HCT116 (cell line): ENCODE data around the gene PDE4DIP. TPM values are rescaled to one million over a fixed set of nuclear protein-coding genes. Genes with fewer than 3 reads are reported as not detected.
"Not testable (repeated sequence)": the region's sequence is repeated elsewhere in the genome, so short reads cannot be mapped to it uniquely, and the experiment has no call there.

Experiments used
- ATAC-seq: fragments of 200-7000 bp; cut with Tn5 transposase; 2 replicates; pipeline ENCODE4 v1.9.1; 2020; ENCODE audit warnings: mild to moderate bottlenecking, moderate library complexity
- BruUV-seq: library from RNA; stranded (reverse); fragments of 400-500 nt; replicated peaks from 2 replicates; lab custom pipeline; 2021; lab: Mats Ljungman, UMichigan
- CTCF ChIA-PET: fragments of 300-600 bp; sonication (Branson Sonifier 250); formaldehyde crosslinking; loops from one replicate; lab custom pipeline; 2021; ENCODE audit warnings: antibody characterized with exemption; lab: Charles Lee
- POLR2A ChIA-PET: fragments of 300-600, 350-600 bp; sonication (Branson Sonifier 250); formaldehyde crosslinking; loops from one replicate; lab custom pipeline; 2021; ENCODE audit warnings: antibody characterized with exemption; lab: Charles Lee
- RAD21 ChIA-PET, 2 experiments: fragments of 300-600 bp; sonication (Branson Sonifier 250); formaldehyde crosslinking; loops; one replicate each; lab custom pipeline; 2023; ENCODE audit warnings: low total read pairs in 2 of 2; ENCODE audit not compliant: uncharacterized antibody in 2 of 2, unreplicated experiment in 2 of 2, low non-redundant PET in 1 of 2; lab: Charles Lee
- DNase-seq: peaks from one replicate; pipeline ENCODE4 v3.0.0-alpha.2; 2010; ENCODE audit warnings: low read depth, low spot score
- H2AFZ ChIP-seq: fragments of 200-600 bp; shearing (Covaris generic), sonication (generic); 2 replicates; pipeline ENCODE4 v1.6.1; 2017; ENCODE audit warnings: low read depth, mixed run types, mixed read lengths, antibody characterized with exemption, low read length; ENCODE audit not compliant: poor library complexity, severe bottlenecking
- H3K27ac ChIP-seq: 2 replicates; pipeline ENCODE4 v1.5.1; 2012; ENCODE audit warnings: low read depth, low read length
- H3K27me3 ChIP-seq: fragments of 200-600 bp; sonication (generic); 2 replicates; pipeline ENCODE4 v1.6.1; 2016; ENCODE audit warnings: mixed run types, low read length, mixed read lengths; ENCODE audit not compliant: insufficient read depth
- H3K36me3 ChIP-seq, 2 experiments: fragments of 200-500 bp in 1 of 2; fragments of 200-600 bp in 1 of 2; sonication (Bioruptor generic) in 1 of 2; sonication (generic) in 1 of 2; 2 replicates each; pipeline versions ENCODE4 v1.5.1 to v1.6.1; 2014 to 2016; ENCODE audit warnings: low read length in 2 of 2, inconsistent platforms in 1 of 2, mixed read lengths in 1 of 2, mixed run types in 1 of 2; ENCODE audit not compliant: insufficient read depth in 2 of 2, control insufficient read depth in 1 of 2
- H3K4me1 ChIP-seq, 2 experiments: fragments of 200-600 bp in 1 of 2; sonication (generic) in 1 of 2; 2 replicates each; pipeline versions ENCODE4 v1.5.1 to v1.6.1; 2012 to 2017; ENCODE audit warnings: low read length in 2 of 2, inconsistent platforms in 1 of 2, mild to moderate bottlenecking in 1 of 2, mixed read lengths in 1 of 2, mixed run types in 1 of 2, moderate library complexity in 1 of 2; ENCODE audit not compliant: insufficient read depth in 2 of 2, control insufficient read depth in 1 of 2
- H3K4me2 ChIP-seq: fragments of 200-600 bp; sonication (generic); 2 replicates; pipeline ENCODE4 v1.6.1; 2017; ENCODE audit warnings: mixed run types, low read length, mixed read lengths
- H3K4me3 ChIP-seq, 2 experiments: fragments of 200-600 bp in 1 of 2; sonication (generic) in 1 of 2; replicated peaks in 1 of 2; 2 replicates each; pipeline ENCODE4 v1.5.1; 2011 to 2016; ENCODE audit warnings: low read length in 2 of 2, control low read depth in 1 of 2, low read depth in 1 of 2, mild to moderate bottlenecking in 1 of 2, mixed read lengths in 1 of 2, mixed run types in 1 of 2
- H3K79me2 ChIP-seq: fragments of 200-600 bp; sonication (generic); 2 replicates; pipeline ENCODE4 v1.6.1; 2017; ENCODE audit warnings: mild to moderate bottlenecking, mixed run types, low read length, moderate library complexity, mixed read lengths; ENCODE audit not compliant: insufficient read depth
- H3K9ac ChIP-seq: fragments of 200-600 bp; sonication (generic); 2 replicates; pipeline ENCODE4 v1.6.1; 2016; ENCODE audit warnings: low read length, mixed read lengths
- H3K9me2 ChIP-seq: fragments of 200-600 bp; sonication (generic), shearing (Covaris generic); 2 replicates; pipeline ENCODE4 v1.6.1; 2017; ENCODE audit warnings: mixed run types, mild to moderate bottlenecking, moderate library complexity; ENCODE audit not compliant: insufficient read depth
- H3K9me3 ChIP-seq, 2 experiments: fragments of 200-500 bp in 1 of 2; fragments of 200-600 bp in 1 of 2; sonication (Bioruptor generic) in 1 of 2; sonication (generic) in 1 of 2; 2 replicates each; pipeline ENCODE4 v1.6.1; 2014 to 2017; ENCODE audit warnings: low read length in 2 of 2, mixed read lengths in 2 of 2, inconsistent platforms in 1 of 2, low read depth in 1 of 2, mild to moderate bottlenecking in 1 of 2, mixed run types in 1 of 2, moderate library complexity in 1 of 2; ENCODE audit not compliant: control insufficient read depth in 1 of 2, insufficient read depth in 1 of 2
- H4K20me1 ChIP-seq: fragments of 200-600 bp; sonication (generic), shearing (Covaris generic); 2 replicates; pipeline ENCODE4 v1.6.1; 2017; ENCODE audit warnings: mixed run types, mild to moderate bottlenecking, moderate library complexity; ENCODE audit not compliant: insufficient read depth
- EGR1 ChIP-seq: IDR thresholded peaks from 2 replicates; pipeline ENCODE4 v1.6.1; 2012; ENCODE audit warnings: low read depth
- YY1 ChIP-seq: IDR thresholded peaks from 2 replicates; pipeline ENCODE4 v1.6.1; 2011; ENCODE audit warnings: low read length, low read depth, moderate library complexity, mild to moderate bottlenecking; ENCODE audit not compliant: insufficient replicate concordance; ENCODE audit errors: extremely low read depth
- intact Hi-C: fragments of 100-400 bp; cut with micrococcal nuclease; formaldehyde crosslinking; loops from 2 replicates; pipeline ENCODE4 v1.10.0; 2022
- total RNA-seq: library from RNA; stranded (reverse); gene quantifications from one replicate; pipeline ENCODE4 v1.2.1, GENCODE V29; 2021; ENCODE audit not compliant: unreplicated experiment

PDE4DIP gene
- total RNA-seq, 1 experiment from 2014 or later = 16.3 TPM

DNA sequence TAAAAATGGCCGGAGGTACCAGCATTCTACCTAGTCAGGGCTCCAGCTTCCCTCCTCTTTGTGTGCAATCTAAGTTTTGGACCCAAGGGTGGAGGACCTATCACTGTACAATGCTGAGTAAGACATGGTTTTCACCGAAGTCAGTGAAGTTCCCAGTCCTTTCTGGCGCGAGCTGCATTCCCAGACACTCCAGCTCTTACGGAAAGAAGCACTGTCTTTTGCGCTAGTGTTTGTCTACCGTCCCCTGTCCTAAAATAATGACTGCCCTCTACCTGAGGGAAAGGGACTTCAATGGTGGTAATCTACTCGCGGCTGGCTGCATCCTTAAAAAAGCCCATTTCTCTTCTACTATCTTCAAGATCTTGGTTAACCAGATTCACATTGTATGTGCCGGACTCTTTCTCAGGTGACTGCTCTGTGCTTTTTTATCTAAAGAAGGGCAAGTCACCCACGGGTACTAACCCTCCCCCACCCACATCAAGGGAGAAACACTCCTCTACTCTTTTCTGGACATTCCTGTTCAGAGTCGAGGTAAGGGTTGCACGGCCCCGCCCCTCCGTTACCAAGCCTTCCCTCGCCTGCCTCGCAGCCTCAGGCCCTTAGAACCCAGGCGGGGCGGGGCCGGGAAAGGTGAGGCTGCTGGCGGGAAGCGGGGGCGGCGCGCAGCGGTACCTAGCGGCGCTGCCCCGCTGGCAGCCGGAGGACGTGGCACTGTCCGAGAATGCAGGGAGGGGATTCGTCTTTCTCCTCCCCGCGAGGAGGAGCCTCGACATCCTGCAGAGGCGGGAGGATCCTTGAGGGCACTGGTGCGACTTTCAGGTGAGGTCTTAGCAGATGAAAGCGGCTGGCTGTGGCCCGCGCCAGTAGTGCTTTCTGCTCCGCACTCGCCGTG, 107.4 kb downstream of the PDE4DIP start:
- DNase-seq = peak; percentile 81
- H3K9me3 ChIP-seq, H2AFZ ChIP-seq, POLR2A ChIA-PET, RAD21 ChIA-PET, H4K20me1 ChIP-seq, H3K36me3 ChIP-seq, H3K9ac ChIP-seq, intact Hi-C loops: not testable (repeated sequence)
- Histone ChIP-seq H3K4me3 (peak overlapping the region; percentile 36 to 49; a peak in 3 of 4 replicates), H3K4me2 (peak overlapping the region; percentile 58)
- CTCF ChIA-PET = interaction anchor here (0.6 kb wide), 1 partner anchor 125 kb away, joined by 3 read pairs; no protein-coding TSS in a partner anchor
- peak; percentile 95 for ATAC-seq
- BruUV-seq = TSS peak; percentile 93
- TF ChIP-seq EGR1 = peak; percentile 71
- TF ChIP-seq YY1 = peak; percentile 50
- TF ChIP-seq, all 23 proteins: peak for 2; not testable (repeated sequence) for 21
- H3K9me2 ChIP-seq, H3K4me1 ChIP-seq, H3K27me3 ChIP-seq, H3K79me2 ChIP-seq: not testable (repeated sequence)
- H3K27ac ChIP-seq = peak overlapping the region; percentile 59; the same call in 1 of the 2 replicates

GRCh38 chr1:148952253-148952937, 108.2 kb downstream of the PDE4DIP start:
- RAD21 ChIA-PET, H3K9me2 ChIP-seq, H3K9ac ChIP-seq, POLR2A ChIA-PET, H3K79me2 ChIP-seq, H3K36me3 ChIP-seq, H3K9me3 ChIP-seq, H3K4me1 ChIP-seq: not testable (repeated sequence)
- H3K4me3 ChIP-seq = peak overlapping the region; percentile 36 to 49; a peak in 3 of 4 replicates
- ATAC-seq = peak; percentile 85
- peak; percentile 33 for TF ChIP-seq YY1
- TF ChIP-seq, all 23 proteins: peak for 1; not testable (repeated sequence) for 22
- H3K27me3 ChIP-seq, H2AFZ ChIP-seq, BruUV-seq, DNase-seq, CTCF ChIA-PET, H4K20me1 ChIP-seq, intact Hi-C loops: not testable (repeated sequence)
- H3K4me2 ChIP-seq = peak overlapping the region; percentile 58
- peak overlapping the region; percentile 59; the same call in 1 of the 2 replicates for H3K27ac ChIP-seq

DNA sequence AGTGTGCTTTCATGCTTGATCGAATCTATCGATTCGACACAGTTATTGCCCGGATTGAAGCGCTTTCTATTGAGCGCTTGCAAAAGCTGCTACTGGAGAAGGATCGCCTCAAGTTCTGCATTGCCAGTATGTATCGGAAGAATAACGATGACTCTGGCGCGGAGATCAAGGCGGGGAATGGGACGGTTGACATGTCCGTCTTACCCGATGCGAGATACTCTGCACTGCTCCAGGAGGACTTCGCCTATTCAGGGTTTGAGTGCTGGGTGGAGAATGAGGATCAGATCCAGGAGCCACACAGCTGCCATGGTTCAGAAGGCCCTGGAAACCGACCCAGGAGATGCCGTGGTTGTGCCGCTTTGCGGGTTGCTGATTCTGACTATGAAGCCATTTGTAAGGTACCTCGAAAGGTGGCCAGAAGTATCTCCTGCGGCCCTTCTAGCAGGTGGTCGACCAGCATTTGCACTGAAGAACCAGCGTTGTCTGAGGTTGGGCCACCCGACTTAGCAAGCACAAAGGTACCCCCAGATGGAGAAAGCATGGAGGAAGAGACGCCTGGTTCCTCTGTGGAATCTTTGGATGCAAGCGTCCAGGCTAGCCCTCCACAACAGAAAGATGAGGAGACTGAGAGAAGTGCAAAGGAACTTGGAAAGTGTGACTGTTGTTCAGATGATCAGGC, 108.8 kb downstream of the PDE4DIP start:
- H4K20me1 ChIP-seq, DNase-seq, H3K4me2 ChIP-seq, H3K79me2 ChIP-seq, H3K36me3 ChIP-seq, H3K9me3 ChIP-seq, POLR2A ChIA-PET, H3K4me1 ChIP-seq, RAD21 ChIA-PET, H3K27me3 ChIP-seq, H3K9me2 ChIP-seq, CTCF ChIA-PET, H2AFZ ChIP-seq, H3K27ac ChIP-seq, H3K9ac ChIP-seq, H3K4me3 ChIP-seq, intact Hi-C loops, ATAC-seq: not testable (repeated sequence)
- BruUV-seq = TSS peak; percentile 42

DNA sequence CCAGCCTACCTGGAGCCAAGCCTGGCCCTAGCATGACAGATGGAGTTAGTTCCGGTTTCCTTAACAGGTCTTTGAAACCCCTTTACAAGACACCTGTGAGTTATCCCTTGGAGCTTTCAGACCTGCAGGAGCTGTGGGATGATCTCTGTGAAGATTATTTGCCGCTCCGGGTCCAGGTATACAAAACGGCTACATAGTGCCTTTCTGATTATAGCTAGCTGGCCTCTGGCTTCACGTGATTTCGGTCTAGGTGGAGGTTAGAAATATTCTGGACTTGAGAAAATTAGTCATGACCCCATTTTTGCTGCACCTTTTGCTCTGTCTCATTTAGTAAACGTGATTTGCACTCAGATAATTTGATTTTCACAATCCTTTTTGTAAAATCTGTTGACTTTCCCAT, 109.5 kb downstream of the PDE4DIP start:
- RAD21 ChIA-PET, H3K9me2 ChIP-seq, CTCF ChIA-PET, H3K4me3 ChIP-seq, H3K9me3 ChIP-seq, H3K4me2 ChIP-seq, H3K27ac ChIP-seq, BruUV-seq, H3K36me3 ChIP-seq, intact Hi-C loops, H3K9ac ChIP-seq, ATAC-seq, DNase-seq, H3K79me2 ChIP-seq, H3K4me1 ChIP-seq, H3K27me3 ChIP-seq, POLR2A ChIA-PET, H2AFZ ChIP-seq, H4K20me1 ChIP-seq: not testable (repeated sequence)
